Endothelial cell of umbilical vein (primary cell): ENCODE results near the gene PDK3. TPM values are rescaled to one million over a fixed set of nuclear protein-coding genes. Genes with fewer than 3 reads are reported as not detected.

Experiments used
- BruUV-seq: library from RNA; stranded (reverse); fragments of 400-500 nt; replicated peaks from 2 replicates; lab custom pipeline; 2021; lab: Mats Ljungman, UMichigan
- CTCF ChIA-PET: fragments of 300-600, 350-600 bp; sonication (Branson Sonifier 250); formaldehyde crosslinking; loops from one replicate; lab custom pipeline; 2021; ENCODE audit warnings: antibody characterized with exemption, inconsistent platforms; lab: Charles Lee
- POLR2A ChIA-PET: fragments of 300-600, 350-600 bp; sonication (Branson Sonifier 250); formaldehyde crosslinking; loops from one replicate; lab custom pipeline; 2021; ENCODE audit warnings: antibody characterized with exemption, inconsistent platforms; lab: Charles Lee
- DNase-seq: peaks from one replicate; pipeline ENCODE4 v3.0.0-alpha.2; 2011; ENCODE audit warnings: low read depth, low spot score
- FAIRE-seq: peaks from 2 replicates; lab custom pipeline; 2011; peaks lifted over from hg19 to GRCh38; lab: Jason Lieb, UNC
- H2AFZ ChIP-seq: 2 replicates; pipeline ENCODE4 v1.6.0; 2012; ENCODE audit warnings: low read depth, low read length, control low read depth, inconsistent platforms
- H3K27ac ChIP-seq: 2 replicates; pipeline ENCODE4 v1.5.1; 2011; ENCODE audit warnings: low read depth, mild to moderate bottlenecking, control low read depth, low read length, moderate library complexity; ENCODE audit not compliant: insufficient read depth
- H3K27me3 ChIP-seq, 2 experiments: 2 replicates each; pipeline versions ENCODE4 v1.6.0 to v1.6.1; 2011; ENCODE audit warnings: low read length in 2 of 2, mixed read lengths in 1 of 2; ENCODE audit not compliant: control insufficient read depth in 2 of 2, insufficient read depth in 2 of 2
- H3K36me3 ChIP-seq, 2 experiments: 2 replicates in 1 of 2; 3 replicates in 1 of 2; pipeline ENCODE4 v1.5.1; 2011; ENCODE audit warnings: low read length in 2 of 2, mild to moderate bottlenecking in 1 of 2, moderate library complexity in 1 of 2; ENCODE audit not compliant: control insufficient read depth in 2 of 2, insufficient read depth in 2 of 2; ENCODE audit errors: extremely low read depth in 1 of 2
- H3K4me1 ChIP-seq: 3 replicates; pipeline ENCODE4 v1.5.1; 2011; ENCODE audit warnings: mild to moderate bottlenecking, low read length; ENCODE audit not compliant: control insufficient read depth, insufficient read depth; ENCODE audit errors: extremely low read depth
- H3K4me2 ChIP-seq: 2 replicates; pipeline ENCODE4 v1.6.1; 2011; ENCODE audit warnings: low read length, control low read depth, mixed read lengths; ENCODE audit not compliant: insufficient read depth
- H3K4me3 ChIP-seq, 3 experiments: fragments of 200-600 bp in 1 of 3; sonication (generic), shearing (Covaris generic) in 1 of 3; replicated peaks in 1 of 3; 2 replicates each; pipeline ENCODE4 v1.5.1; 2011 to 2016; ENCODE audit warnings: control low read depth in 3 of 3, low read length in 3 of 3, mild to moderate bottlenecking in 2 of 3, inconsistent platforms in 1 of 3, low read depth in 1 of 3, moderate library complexity in 1 of 3; ENCODE audit not compliant: insufficient read depth in 1 of 3
- H3K79me2 ChIP-seq: 2 replicates; pipeline ENCODE4 v1.6.0; 2012; ENCODE audit warnings: low read length, inconsistent platforms; ENCODE audit not compliant: control insufficient read depth, insufficient read depth
- H3K9ac ChIP-seq: replicated peaks from 2 replicates; pipeline ENCODE3; 2011; ENCODE audit warnings: low read length, control low read depth; ENCODE audit not compliant: insufficient read depth; ENCODE audit errors: extremely low read depth
- H3K9me1 ChIP-seq: replicated peaks from 3 replicates; pipeline ENCODE4 v1.6.0; 2011; ENCODE audit warnings: mild to moderate bottlenecking, low read length; ENCODE audit not compliant: control insufficient read depth, insufficient read depth; ENCODE audit errors: extremely low read depth
- H3K9me3 ChIP-seq: replicated peaks from 2 replicates; pipeline ENCODE4 v1.5.1; 2012; ENCODE audit warnings: low read length, inconsistent platforms; ENCODE audit not compliant: control insufficient read depth, insufficient read depth
- H4K20me1 ChIP-seq: replicated peaks from 2 replicates; pipeline ENCODE3; 2011; ENCODE audit warnings: mild to moderate bottlenecking, low read length; ENCODE audit not compliant: control insufficient read depth, insufficient read depth; ENCODE audit errors: extremely low read depth
- EZH2 ChIP-seq: IDR thresholded peaks from 2 replicates; pipeline ENCODE4 v1.6.1; 2012; ENCODE audit warnings: borderline replicate concordance, low read depth, mild to moderate bottlenecking, moderate library complexity, low read length, inconsistent platforms; ENCODE audit not compliant: severe bottlenecking
- FOS ChIP-seq: IDR thresholded peaks from 2 replicates; pipeline ENCODE4 v1.6.1; 2011; ENCODE audit warnings: mild to moderate bottlenecking, low read length, moderate library complexity, borderline replicate concordance; ENCODE audit not compliant: insufficient read depth
- GATA2 ChIP-seq: IDR thresholded peaks from 2 replicates; pipeline ENCODE4 v1.7.0; 2011; ENCODE audit warnings: low read depth, mild to moderate bottlenecking, moderate library complexity, mixed read lengths, low read length; ENCODE audit not compliant: insufficient read length, insufficient read depth
- JUN ChIP-seq: IDR thresholded peaks from 2 replicates; pipeline ENCODE4 v1.6.1; 2011; ENCODE audit warnings: borderline replicate concordance, low read depth; ENCODE audit not compliant: insufficient read length, insufficient read depth
- MYC ChIP-seq: IDR thresholded peaks from one replicate; pipeline ENCODE4 v1.6.1; 2011; ENCODE audit warnings: mild to moderate bottlenecking, low read depth, low read length
- POLR2A ChIP-seq: IDR thresholded peaks from 2 replicates; pipeline ENCODE4 v1.6.1; 2012; ENCODE audit warnings: low read depth, mild to moderate bottlenecking, control low read depth, low read length
- POLR2AphosphoS5 ChIP-seq: IDR thresholded peaks from 2 replicates; pipeline ENCODE4 v1.6.1; 2012; ENCODE audit warnings: low read depth, mild to moderate bottlenecking, control low read depth, low read length, moderate library complexity; ENCODE audit not compliant: insufficient read depth
- dilution Hi-C: fragments of 300-500 bp; cut with MboI; formaldehyde crosslinking; loops from one replicate; pipeline ENCODE4 v1.15.0; 2019; ENCODE audit warnings: low sequenced_read_pairs; ENCODE audit not compliant: extremely low pct_ligation_motif_present
- intact Hi-C: fragments of 100-400 bp; cut with micrococcal nuclease; formaldehyde crosslinking; loops from one replicate; pipeline ENCODE4 v1.10.0; 2022
- polyA plus RNA-seq, 4 experiments: library from polyadenylated mRNA; depleted of rRNA in 3 of 4; stranded (reverse) in 3 of 4; unstranded in 1 of 4; fragments of >200 nt; gene quantifications; 2 replicates each; pipeline versions ENCODE4 v1.2.1 to v1.2.3, GENCODE V29; 2011 to 2012; ENCODE audit warnings: missing spikeins in 1 of 4
- total RNA-seq: library from RNA; stranded (reverse); gene quantifications from 2 replicates; pipeline ENCODE4 v1.2.3, GENCODE V29; 2021
- TF ChIP-seq, protein P1 (sequence below), 2 donors: IDR thresholded peaks; 1 replicate in 1 of 2; 2 replicates in 1 of 2; pipeline ENCODE4 v1.5.1; 2011; ENCODE audit warnings: low read length in 2 of 2, mild to moderate bottlenecking in 2 of 2, moderate library complexity in 2 of 2, control low read depth in 1 of 2, inconsistent platforms in 1 of 2, low read depth in 1 of 2; ENCODE audit not compliant: insufficient read depth in 1 of 2; ENCODE audit errors: extremely low read depth in 1 of 2
- TF ChIP-seq, protein P2 (sequence below): IDR thresholded peaks from 2 replicates; pipeline ENCODE4 v1.6.1; 2011; ENCODE audit not compliant: insufficient read depth, insufficient read length

The PDK3 gene
- total and polyA plus RNA-seq, 2 donors (not counting 3 experiments of a cell fraction or from before 2014, with no cell fraction given), result 3.0 to 5.9 TPM

DNA sequence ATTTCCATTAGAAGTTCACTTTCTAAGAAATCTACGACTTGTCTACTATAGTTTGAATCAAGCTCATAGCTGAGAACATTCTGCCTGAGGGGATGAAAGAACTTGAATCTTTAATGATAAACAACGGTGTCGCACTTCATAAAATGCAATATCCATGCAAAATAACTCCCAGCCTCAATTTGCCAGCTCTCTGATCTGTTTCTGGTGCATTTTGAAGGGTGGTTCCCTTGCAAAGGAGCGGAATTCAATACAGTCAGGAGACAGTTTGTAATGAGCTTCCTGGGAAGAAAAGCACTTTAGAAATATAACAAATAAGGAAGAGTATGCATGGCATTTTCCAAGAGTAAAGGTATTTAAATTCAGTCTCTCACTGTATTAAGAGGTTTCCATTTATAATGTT lies 102.1 kb downstream of the PDK3 start:
- intact Hi-C loops, result no loop called here
- FAIRE-seq (no peak), DNase-seq (no peak)
- Histone ChIP-seq H3K27ac (no peak overlapping the region), H3K4me2 (no peak overlapping the region), H3K36me3 (no peaks in the 10 kb centered on the region), H3K4me1 (no peaks in the 10 kb centered on the region), H3K79me2 (no peaks in the 10 kb centered on the region), H3K9ac (no peak overlapping the region), H3K27me3 (no peaks in the 10 kb centered on the region), H3K9me3 (no peaks in the 10 kb centered on the region), H4K20me1 (no peaks in the 10 kb centered on the region), H3K9me1 (no peaks in the 10 kb centered on the region), H3K4me3 (no peak overlapping the region), H2AFZ (no peak overlapping the region)
- POLR2A ChIA-PET, result no interaction called here
- TF ChIP-seq POLR2A (no peak), JUN (no peak), POLR2AphosphoS5 (no peak), MYC (no peak), FOS (no peak), EZH2 (no peak), GATA2 (no peak)
- TF ChIP-seq, protein P1, sequence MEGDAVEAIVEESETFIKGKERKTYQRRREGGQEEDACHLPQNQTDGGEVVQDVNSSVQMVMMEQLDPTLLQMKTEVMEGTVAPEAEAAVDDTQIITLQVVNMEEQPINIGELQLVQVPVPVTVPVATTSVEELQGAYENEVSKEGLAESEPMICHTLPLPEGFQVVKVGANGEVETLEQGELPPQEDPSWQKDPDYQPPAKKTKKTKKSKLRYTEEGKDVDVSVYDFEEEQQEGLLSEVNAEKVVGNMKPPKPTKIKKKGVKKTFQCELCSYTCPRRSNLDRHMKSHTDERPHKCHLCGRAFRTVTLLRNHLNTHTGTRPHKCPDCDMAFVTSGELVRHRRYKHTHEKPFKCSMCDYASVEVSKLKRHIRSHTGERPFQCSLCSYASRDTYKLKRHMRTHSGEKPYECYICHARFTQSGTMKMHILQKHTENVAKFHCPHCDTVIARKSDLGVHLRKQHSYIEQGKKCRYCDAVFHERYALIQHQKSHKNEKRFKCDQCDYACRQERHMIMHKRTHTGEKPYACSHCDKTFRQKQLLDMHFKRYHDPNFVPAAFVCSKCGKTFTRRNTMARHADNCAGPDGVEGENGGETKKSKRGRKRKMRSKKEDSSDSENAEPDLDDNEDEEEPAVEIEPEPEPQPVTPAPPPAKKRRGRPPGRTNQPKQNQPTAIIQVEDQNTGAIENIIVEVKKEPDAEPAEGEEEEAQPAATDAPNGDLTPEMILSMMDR (IDR thresholded peaks at IDR 0.05; ENCODE audit: extremely low read depth in 1 of 2, insufficient read depth in 1 of 2, low read depth in 1 of 2, low read length in 2 of 2), result no peak
- TF ChIP-seq, protein P2, sequence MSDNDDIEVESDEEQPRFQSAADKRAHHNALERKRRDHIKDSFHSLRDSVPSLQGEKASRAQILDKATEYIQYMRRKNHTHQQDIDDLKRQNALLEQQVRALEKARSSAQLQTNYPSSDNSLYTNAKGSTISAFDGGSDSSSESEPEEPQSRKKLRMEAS, result no peak
- no TSS peak for BruUV-seq
- CTCF ChIA-PET, result no interaction called here
- dilution Hi-C loops, result no loop called here
